IPS-11a (cell line): ENCODE data around the gene OBSL1.

Experiments used
- H3K4me3 ChIP-seq: one replicate; pipeline ENCODE4 v1.5.1; 2013; ENCODE audit warnings: low read depth, low read length, control low read depth

OBSL1 gene

GRCh38 chr2:219536967-219537366 lies 34.4 kb downstream of the OBSL1 start:
- H3K4me3 ChIP-seq = no peak overlapping the region

GRCh38 chr2:219536425-219536824 lies 34.9 kb downstream of the OBSL1 start:
- H3K4me3 ChIP-seq = no peak overlapping the region

- H3K4me3 ChIP-seq = no peak overlapping the region
Measured at GRCh38 chr2:219533930-219534661, 37.2 kb downstream of the OBSL1 start.

- H3K4me3 ChIP-seq = no peak overlapping the region
Measured at GRCh38 chr2:219532378-219532649, 39.0 kb downstream of the OBSL1 start.

- H3K4me3 ChIP-seq = no peak overlapping the region
Measured at GRCh38 chr2:219531639-219532377, 39.5 kb downstream of the OBSL1 start.

GRCh38 chr2:219530048-219530963 lies 41.0 kb downstream of the OBSL1 start:
- no peak overlapping the region for H3K4me3 ChIP-seq

- H3K4me3 ChIP-seq = no peak overlapping the region
Measured at GRCh38 chr2:219527472-219527871, 43.9 kb downstream of the OBSL1 start.

GRCh38 chr2:219527076-219527394 lies 44.3 kb downstream of the OBSL1 start:
- no peak overlapping the region for H3K4me3 ChIP-seq

- no peak overlapping the region for H3K4me3 ChIP-seq
Measured at GRCh38 chr2:219526320-219527075, 44.8 kb downstream of the OBSL1 start.

GRCh38 chr2:219525533-219526232 lies 45.7 kb downstream of the OBSL1 start:
- H3K4me3 ChIP-seq = no peak overlapping the region

GRCh38 chr2:219524817-219525216 lies 46.5 kb downstream of the OBSL1 start:
- H3K4me3 ChIP-seq = no peak overlapping the region

GRCh38 chr2:219523031-219523671 lies 48.2 kb downstream of the OBSL1 start:
- peak overlapping the region; percentile 30 for H3K4me3 ChIP-seq

- H3K4me3 ChIP-seq = peak overlapping the region; percentile 30
Measured at GRCh38 chr2:219522111-219523030, 49.0 kb downstream of the OBSL1 start.

GRCh38 chr2:219521066-219521880 lies 50.1 kb downstream of the OBSL1 start:
- H3K4me3 ChIP-seq = no peak overlapping the region

GRCh38 chr2:219520079-219520478 lies 51.3 kb downstream of the OBSL1 start:
- H3K4me3 ChIP-seq = no peak overlapping the region

GRCh38 chr2:219519526-219519916 lies 51.8 kb downstream of the OBSL1 start:
- no peak overlapping the region for H3K4me3 ChIP-seq

GRCh38 chr2:219517954-219518778 lies 53.2 kb downstream of the OBSL1 start:
- no peak overlapping the region for H3K4me3 ChIP-seq
